ENCODE data around the gene RBFOX1.
"Not testable (repeated sequence)": the region's sequence is repeated elsewhere in the genome, so short reads cannot be mapped to it uniquely, and the experiment has no call there.

Gene RBFOX1

GRCh38 chr16:7482596-7483290, 150.1 kb downstream of the RBFOX1 start:
- H3K27ac Mint-ChIP-seq: no peak overlapping the region
- no peak overlapping the region for H3K4me3 Mint-ChIP-seq
- peaks cover 4% of the 10 kb centered on the region for H3K9me3 Mint-ChIP-seq
- no peaks in the 10 kb centered on the region for H3K27me3 Mint-ChIP-seq
- no peaks in the 10 kb centered on the region for H3K4me1 Mint-ChIP-seq (ENCODE audit: low read depth)
- no peaks in the 10 kb centered on the region for H3K36me3 Mint-ChIP-seq (ENCODE audit: low read depth)

- Mint-ChIP-seq H3K36me3 (ENCODE audit: low read depth) (no peaks in the 10 kb centered on the region), H3K4me1 (ENCODE audit: low read depth) (no peaks in the 10 kb centered on the region), H3K27me3 (no peaks in the 10 kb centered on the region), H3K9me3 (peaks cover 17% of the 10 kb centered on the region), H3K27ac (no peak overlapping the region), H3K4me3 (no peak overlapping the region)
Measured at GRCh38 chr16:7487574-7488323, 155.1 kb downstream of the RBFOX1 start.

- H3K36me3 Mint-ChIP-seq (ENCODE audit: low read depth): no peaks in the 10 kb centered on the region
- H3K27ac Mint-ChIP-seq: no peak overlapping the region
- no peaks in the 10 kb centered on the region for H3K4me1 Mint-ChIP-seq (ENCODE audit: low read depth)
- no peak overlapping the region for H3K4me3 Mint-ChIP-seq
- peaks cover 19% of the 10 kb centered on the region for H3K9me3 Mint-ChIP-seq
- no peaks in the 10 kb centered on the region for H3K27me3 Mint-ChIP-seq
Measured at GRCh38 chr16:7492122-7492521, 159.5 kb downstream of the RBFOX1 start.

GRCh38 chr16:7493133-7493532, 160.5 kb downstream of the RBFOX1 start:
- H3K9me3 Mint-ChIP-seq: peaks cover 17% of the 10 kb centered on the region
- no peak overlapping the region for H3K4me3 Mint-ChIP-seq
- no peak overlapping the region for H3K27ac Mint-ChIP-seq
- no peaks in the 10 kb centered on the region for H3K36me3 Mint-ChIP-seq (ENCODE audit: low read depth)
- H3K27me3 Mint-ChIP-seq: no peaks in the 10 kb centered on the region
- no peaks in the 10 kb centered on the region for H3K4me1 Mint-ChIP-seq (ENCODE audit: low read depth)

GRCh38 chr16:7497691-7498090, 165.0 kb downstream of the RBFOX1 start:
- H3K36me3 Mint-ChIP-seq (ENCODE audit: low read depth): no peaks in the 10 kb centered on the region
- peaks cover 19% of the 10 kb centered on the region for H3K9me3 Mint-ChIP-seq
- H3K4me1 Mint-ChIP-seq (ENCODE audit: low read depth): no peaks in the 10 kb centered on the region
- H3K4me3 Mint-ChIP-seq: no peak overlapping the region
- H3K27ac Mint-ChIP-seq: no peak overlapping the region
- H3K27me3 Mint-ChIP-seq: no peaks in the 10 kb centered on the region

GRCh38 chr16:7501868-7502267, 169.2 kb downstream of the RBFOX1 start:
- peaks cover 24% of the 10 kb centered on the region for H3K9me3 Mint-ChIP-seq
- no peaks in the 10 kb centered on the region for H3K27me3 Mint-ChIP-seq
- H3K27ac Mint-ChIP-seq: no peak overlapping the region
- H3K4me1 Mint-ChIP-seq (ENCODE audit: low read depth): no peaks in the 10 kb centered on the region
- no peak overlapping the region for H3K4me3 Mint-ChIP-seq
- no peaks in the 10 kb centered on the region for H3K36me3 Mint-ChIP-seq (ENCODE audit: low read depth)

GRCh38 chr16:7502591-7503157, 170.0 kb downstream of the RBFOX1 start:
- H3K36me3 Mint-ChIP-seq (ENCODE audit: low read depth); H3K27me3 Mint-ChIP-seq; H3K4me1 Mint-ChIP-seq (ENCODE audit: low read depth); H3K4me3 Mint-ChIP-seq; H3K27ac Mint-ChIP-seq: not testable (repeated sequence)
- H3K9me3 Mint-ChIP-seq: peaks cover 19% of the 10 kb centered on the region

GRCh38 chr16:7503666-7504065, 171.0 kb downstream of the RBFOX1 start:
- H3K4me3 Mint-ChIP-seq: no peak overlapping the region
- H3K36me3 Mint-ChIP-seq (ENCODE audit: low read depth): no peaks in the 10 kb centered on the region
- H3K4me1 Mint-ChIP-seq (ENCODE audit: low read depth): no peaks in the 10 kb centered on the region
- peaks cover 19% of the 10 kb centered on the region for H3K9me3 Mint-ChIP-seq
- no peak overlapping the region for H3K27ac Mint-ChIP-seq
- H3K27me3 Mint-ChIP-seq: no peaks in the 10 kb centered on the region

- Mint-ChIP-seq H3K4me3 (no peak overlapping the region), H3K36me3 (ENCODE audit: low read depth) (no peaks in the 10 kb centered on the region), H3K9me3 (peaks cover 19% of the 10 kb centered on the region), H3K27me3 (no peaks in the 10 kb centered on the region), H3K4me1 (ENCODE audit: low read depth) (no peaks in the 10 kb centered on the region), H3K27ac (no peak overlapping the region)
Measured at GRCh38 chr16:7504844-7505243, 172.2 kb downstream of the RBFOX1 start.

GRCh38 chr16:7505495-7505894, 172.8 kb downstream of the RBFOX1 start:
- Mint-ChIP-seq H3K9me3 (peaks cover 19% of the 10 kb centered on the region), H3K27me3 (no peaks in the 10 kb centered on the region), H3K4me1 (ENCODE audit: low read depth) (no peaks in the 10 kb centered on the region), H3K36me3 (ENCODE audit: low read depth) (no peaks in the 10 kb centered on the region), H3K4me3 (no peak overlapping the region), H3K27ac (no peak overlapping the region)

GRCh38 chr16:7506363-7506762, 173.7 kb downstream of the RBFOX1 start:
- Mint-ChIP-seq H3K27me3 (no peaks in the 10 kb centered on the region), H3K27ac (no peak overlapping the region), H3K4me3 (no peak overlapping the region), H3K36me3 (ENCODE audit: low read depth) (no peaks in the 10 kb centered on the region), H3K4me1 (ENCODE audit: low read depth) (no peaks in the 10 kb centered on the region), H3K9me3 (peaks cover 13% of the 10 kb centered on the region)

GRCh38 chr16:7508656-7509055, 176.0 kb downstream of the RBFOX1 start:
- Mint-ChIP-seq H3K27ac (no peak overlapping the region), H3K4me3 (no peak overlapping the region), H3K9me3 (peaks cover 4% of the 10 kb centered on the region), H3K27me3 (no peaks in the 10 kb centered on the region), H3K4me1 (ENCODE audit: low read depth) (no peaks in the 10 kb centered on the region), H3K36me3 (ENCODE audit: low read depth) (no peaks in the 10 kb centered on the region)

- Mint-ChIP-seq H3K27ac (no peak overlapping the region), H3K4me3 (no peak overlapping the region), H3K27me3 (no peaks in the 10 kb centered on the region), H3K4me1 (ENCODE audit: low read depth) (no peaks in the 10 kb centered on the region), H3K9me3 (peaks cover 7% of the 10 kb centered on the region), H3K36me3 (ENCODE audit: low read depth) (no peaks in the 10 kb centered on the region)
Measured at GRCh38 chr16:7509963-7510601, 177.4 kb downstream of the RBFOX1 start.

GRCh38 chr16:7511549-7512260, 179.1 kb downstream of the RBFOX1 start:
- no peaks in the 10 kb centered on the region for H3K36me3 Mint-ChIP-seq (ENCODE audit: low read depth)
- no peaks in the 10 kb centered on the region for H3K4me1 Mint-ChIP-seq (ENCODE audit: low read depth)
- no peak overlapping the region for H3K27ac Mint-ChIP-seq
- no peaks in the 10 kb centered on the region for H3K27me3 Mint-ChIP-seq
- H3K4me3 Mint-ChIP-seq: no peak overlapping the region
- peaks cover 11% of the 10 kb centered on the region for H3K9me3 Mint-ChIP-seq

GRCh38 chr16:7512503-7512902, 179.9 kb downstream of the RBFOX1 start:
- Mint-ChIP-seq H3K4me1 (ENCODE audit: low read depth) (no peaks in the 10 kb centered on the region), H3K9me3 (peaks cover 11% of the 10 kb centered on the region), H3K27me3 (no peaks in the 10 kb centered on the region), H3K4me3 (no peak overlapping the region), H3K36me3 (ENCODE audit: low read depth) (no peaks in the 10 kb centered on the region), H3K27ac (no peak overlapping the region)
